ENCODE measurements around the gene TMEM18. TPM values are rescaled to one million over a fixed set of nuclear protein-coding genes. Genes with fewer than 3 reads are reported as not detected.

Gene TMEM18
- total RNA-seq, 1 experiment from 2014 or later: 33.5 TPM

DNA sequence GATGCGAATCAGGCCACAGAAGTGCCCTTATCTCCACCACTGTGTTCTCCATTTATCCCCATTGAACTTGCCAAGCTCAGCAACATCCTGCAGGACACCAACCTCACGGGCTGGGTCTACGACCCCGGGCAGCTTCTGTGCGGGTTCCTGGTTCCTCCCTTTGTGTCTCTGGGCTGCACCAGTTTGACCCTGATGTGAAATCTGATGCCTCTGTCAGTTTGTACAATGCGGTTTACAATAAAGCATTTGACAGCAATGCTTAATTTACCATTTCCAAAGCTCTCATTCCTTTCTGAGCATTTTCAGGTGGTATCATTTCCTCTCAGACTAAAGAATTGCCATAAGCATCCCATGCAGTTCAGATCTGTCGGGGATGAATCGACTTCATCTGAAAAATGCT is 3.3 kb upstream of the TMEM18 start:
- ATAC-seq (no peak), DNase-seq (ENCODE audit: low read depth, low spot score) (no peak)
- RAD21 ChIA-PET (ENCODE audit: low non-redundant PET in 1 of 2, low total read pairs in 2 of 2, uncharacterized antibody in 2 of 2, unreplicated experiment in 2 of 2): no interaction called here
- Histone ChIP-seq H3K9me2 (ENCODE audit: insufficient read depth) (no peaks in the 10 kb centered on the region), H3K9ac (ENCODE audit: low read length) (no peak overlapping the region), H3K36me3 (ENCODE audit: control insufficient read depth in 1 of 2, insufficient read depth in 2 of 2, low read length in 2 of 2) (peaks cover 0 to 2% of the 10 kb centered on the region in 2 experiments; a peak in 1 of 4 replicates), H3K4me3 (replicated peaks in 1 of 2; ENCODE audit: low read depth in 1 of 2, low read length in 2 of 2) (no peak overlapping the region), H3K4me2 (ENCODE audit: low read length) (no peak overlapping the region), H3K27ac (ENCODE audit: low read depth, low read length) (no peak overlapping the region), H4K20me1 (ENCODE audit: insufficient read depth) (no peaks in the 10 kb centered on the region), H3K79me2 (ENCODE audit: insufficient read depth, low read length) (peaks cover 14% of the 10 kb centered on the region), H3K9me3 (ENCODE audit: control insufficient read depth in 1 of 2, insufficient read depth in 1 of 2, low read depth in 1 of 2, low read length in 2 of 2) (0 out of 4 replicates have a peak, but pooled peaks cover 0 to 1% of the 10 kb centered on the region in 2 experiments), H3K27me3 (ENCODE audit: insufficient read depth, low read length) (no peaks in the 10 kb centered on the region), H3K4me1 (ENCODE audit: control insufficient read depth in 1 of 2, insufficient read depth in 2 of 2, low read length in 2 of 2) (peaks cover 5 to 15% of the 10 kb centered on the region in 2 experiments; a peak in 3 of 4 replicates), H2AFZ (ENCODE audit: low read depth, low read length, poor library complexity, severe bottlenecking) (no peak overlapping the region)
- TF ChIP-seq TCF7L2 (IDR thresholded peaks at IDR 0.05; ENCODE audit: borderline replicate concordance, extremely low read depth, insufficient read depth, insufficient read length) (no peak), SRF (IDR thresholded peaks at IDR 0.05; ENCODE audit: low read depth) (no peak), SIN3A (IDR thresholded peaks at IDR 0.05; ENCODE audit: low read depth) (no peak)
- BruUV-seq (replicated peaks): no TSS peak
- POLR2A ChIA-PET: no interaction called here
- intact Hi-C loops (cut with micrococcal nuclease): no loop called here
- CTCF ChIA-PET: no interaction called here

DNA sequence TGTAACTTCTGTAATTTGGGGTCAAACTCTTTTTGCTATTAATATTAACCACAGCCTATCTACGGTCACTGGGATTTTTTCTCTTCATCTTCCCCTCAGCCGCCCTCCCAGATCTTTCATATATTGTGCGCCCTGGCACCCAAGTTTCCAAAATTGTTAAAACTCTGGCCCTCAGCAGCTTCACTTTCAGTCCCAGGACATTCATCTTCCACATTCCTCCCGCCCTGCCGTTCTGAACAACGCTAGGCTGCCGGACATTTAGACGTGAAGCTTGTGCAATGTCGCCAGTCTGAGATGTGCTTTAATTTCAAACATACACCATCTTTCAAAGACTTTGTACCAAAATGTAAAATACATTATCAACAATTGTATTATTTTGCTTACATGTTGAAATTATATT is 1.8 kb upstream of the TMEM18 start:
- peaks cover 30% of the 10 kb centered on the region for H3K79me2 ChIP-seq (ENCODE audit: insufficient read depth, low read length)
- no TSS peak for BruUV-seq (replicated peaks)
- no peak overlapping the region for H3K4me3 ChIP-seq (replicated peaks in 1 of 2; ENCODE audit: low read depth in 1 of 2, low read length in 2 of 2)
- H3K27me3 ChIP-seq (ENCODE audit: insufficient read depth, low read length): no peaks in the 10 kb centered on the region
- no peak overlapping the region for H3K9ac ChIP-seq (ENCODE audit: low read length)
- H3K36me3 ChIP-seq (ENCODE audit: control insufficient read depth in 1 of 2, insufficient read depth in 2 of 2, low read length in 2 of 2): peaks cover 7 to 17% of the 10 kb centered on the region in 2 experiments
- no peaks in the 10 kb centered on the region for H3K9me3 ChIP-seq (ENCODE audit: control insufficient read depth in 1 of 2, insufficient read depth in 1 of 2, low read depth in 1 of 2, low read length in 2 of 2)
- CTCF ChIA-PET: no interaction called here
- no peak overlapping the region for H3K27ac ChIP-seq (ENCODE audit: low read depth, low read length)
- H3K4me2 ChIP-seq (ENCODE audit: low read length): no peak overlapping the region
- intact Hi-C loops (cut with micrococcal nuclease): no loop called here
- POLR2A ChIA-PET: no interaction called here
- H4K20me1 ChIP-seq (ENCODE audit: insufficient read depth): no peaks in the 10 kb centered on the region
- H2AFZ ChIP-seq (ENCODE audit: low read depth, low read length, poor library complexity, severe bottlenecking): no peak overlapping the region
- TF ChIP-seq, protein P1, sequence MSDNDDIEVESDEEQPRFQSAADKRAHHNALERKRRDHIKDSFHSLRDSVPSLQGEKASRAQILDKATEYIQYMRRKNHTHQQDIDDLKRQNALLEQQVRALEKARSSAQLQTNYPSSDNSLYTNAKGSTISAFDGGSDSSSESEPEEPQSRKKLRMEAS (IDR thresholded peaks at IDR 0.05): no peak
- no peak for TF ChIP-seq EZH2 (IDR thresholded peaks at IDR 0.05)
- TF ChIP-seq, protein P2, sequence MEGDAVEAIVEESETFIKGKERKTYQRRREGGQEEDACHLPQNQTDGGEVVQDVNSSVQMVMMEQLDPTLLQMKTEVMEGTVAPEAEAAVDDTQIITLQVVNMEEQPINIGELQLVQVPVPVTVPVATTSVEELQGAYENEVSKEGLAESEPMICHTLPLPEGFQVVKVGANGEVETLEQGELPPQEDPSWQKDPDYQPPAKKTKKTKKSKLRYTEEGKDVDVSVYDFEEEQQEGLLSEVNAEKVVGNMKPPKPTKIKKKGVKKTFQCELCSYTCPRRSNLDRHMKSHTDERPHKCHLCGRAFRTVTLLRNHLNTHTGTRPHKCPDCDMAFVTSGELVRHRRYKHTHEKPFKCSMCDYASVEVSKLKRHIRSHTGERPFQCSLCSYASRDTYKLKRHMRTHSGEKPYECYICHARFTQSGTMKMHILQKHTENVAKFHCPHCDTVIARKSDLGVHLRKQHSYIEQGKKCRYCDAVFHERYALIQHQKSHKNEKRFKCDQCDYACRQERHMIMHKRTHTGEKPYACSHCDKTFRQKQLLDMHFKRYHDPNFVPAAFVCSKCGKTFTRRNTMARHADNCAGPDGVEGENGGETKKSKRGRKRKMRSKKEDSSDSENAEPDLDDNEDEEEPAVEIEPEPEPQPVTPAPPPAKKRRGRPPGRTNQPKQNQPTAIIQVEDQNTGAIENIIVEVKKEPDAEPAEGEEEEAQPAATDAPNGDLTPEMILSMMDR (IDR thresholded peaks at IDR 0.05 in 2 of 3, conservative IDR thresholded peaks at IDR 0.05 in 1 of 3; ENCODE audit: borderline replicate concordance in 1 of 3, insufficient read depth in 1 of 3, low read depth in 2 of 3, low read length in 2 of 3): no peak
- TF ChIP-seq YY1 (IDR thresholded peaks at IDR 0.05; ENCODE audit: extremely low read depth, insufficient replicate concordance, low read depth, low read length): no peak
- no peak for TF ChIP-seq ELF1 (IDR thresholded peaks at IDR 0.05; ENCODE audit: borderline replicate concordance, low read depth)
- no peak for TF ChIP-seq CEBPB (IDR thresholded peaks at IDR 0.05; ENCODE audit: low read depth)
- TF ChIP-seq EGR1 (IDR thresholded peaks at IDR 0.05; ENCODE audit: low read depth): no peak
- no peak for TF ChIP-seq TCF7L2 (IDR thresholded peaks at IDR 0.05; ENCODE audit: borderline replicate concordance, extremely low read depth, insufficient read depth, insufficient read length)
- no peak for TF ChIP-seq SP1 (IDR thresholded peaks at IDR 0.05; ENCODE audit: low read depth)
- TF ChIP-seq CBX3 (IDR thresholded peaks at IDR 0.05; ENCODE audit: low read depth): no peak
- TF ChIP-seq ZNF274 (IDR thresholded peaks at IDR 0.05; ENCODE audit: low read depth, low read length): no peak
- no peak for TF ChIP-seq POLR2AphosphoS5 (IDR thresholded peaks at IDR 0.05; ENCODE audit: low read depth, low read length)
- no peak for TF ChIP-seq SRF (IDR thresholded peaks at IDR 0.05; ENCODE audit: low read depth)
- TF ChIP-seq, protein P3, sequence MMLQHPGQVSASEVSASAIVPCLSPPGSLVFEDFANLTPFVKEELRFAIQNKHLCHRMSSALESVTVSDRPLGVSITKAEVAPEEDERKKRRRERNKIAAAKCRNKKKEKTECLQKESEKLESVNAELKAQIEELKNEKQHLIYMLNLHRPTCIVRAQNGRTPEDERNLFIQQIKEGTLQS (IDR thresholded peaks at IDR 0.05): no peak
- no peak for TF ChIP-seq RAD21 (IDR thresholded peaks at IDR 0.05; ENCODE audit: low read depth)
- TF ChIP-seq ZFX (IDR thresholded peaks at IDR 0.05): no peak
- TF ChIP-seq FOSL1 (IDR thresholded peaks at IDR 0.05; ENCODE audit: low read depth): no peak
- no peak for TF ChIP-seq EZH2phosphoT487 (IDR thresholded peaks at IDR 0.05; ENCODE audit: borderline replicate concordance)
- H3K4me1 ChIP-seq (ENCODE audit: control insufficient read depth in 1 of 2, insufficient read depth in 2 of 2, low read length in 2 of 2): peaks cover 5 to 16% of the 10 kb centered on the region in 2 experiments; a peak in 3 of 4 replicates
- ATAC-seq (no peak), DNase-seq (ENCODE audit: low read depth, low spot score) (no peak)
- RAD21 ChIA-PET (ENCODE audit: low non-redundant PET in 1 of 2, low total read pairs in 2 of 2, uncharacterized antibody in 2 of 2, unreplicated experiment in 2 of 2): no interaction called here
- no peaks in the 10 kb centered on the region for H3K9me2 ChIP-seq (ENCODE audit: insufficient read depth)

All from HCT116 (cell line).